HFF-Myc (cell line): ENCODE data around the gene PLCD4.

Source experiments
- DNase-seq: peaks from one replicate; pipeline ENCODE4 v3.0.0-alpha.2; 2011; ENCODE audit warnings: low read depth; ENCODE audit errors: extremely low read depth
- H3K4me3 ChIP-seq: replicated peaks from 2 replicates; pipeline ENCODE4 v1.5.1; 2011; ENCODE audit warnings: low read depth, mild to moderate bottlenecking, control low read depth, low read length
- CTCF ChIP-seq: IDR thresholded peaks from 2 replicates; pipeline ENCODE4 v1.5.1; 2012; ENCODE audit warnings: mild to moderate bottlenecking, low read depth, low read length, control low read depth; ENCODE audit errors: missing control alignments

PLCD4 gene

GRCh38 chr2:218568190-218569037 is 39.3 kb upstream of the PLCD4 start, which contains the start of the genes CNOT9 and USP37:
CNOT9 (plus strand) TSS chr2:218568839; CDS start chr2:218568955, 116 bp downstream.
USP37 (minus strand) TSS chr2:218568351; CDS start chr2:218558653, 9,698 bp downstream.
- DNase-seq, result peak; percentile 92
- TF ChIP-seq CTCF, result no peak
- H3K4me3 ChIP-seq, result peak within 1 kb of the TSS; percentile 86

- DNase-seq, result no peak
Measured at GRCh38 chr2:218569038-218569431, 38.7 kb upstream of the PLCD4 start.

GRCh38 chr2:218569661-218570500 is 37.8 kb upstream of the PLCD4 start:
- peak overlapping the region; percentile 86 for H3K4me3 ChIP-seq
- DNase-seq, result no peak
- no peak for TF ChIP-seq CTCF

More at GRCh38 chr2:218569038-218569431, 38.7 kb upstream of the PLCD4 start:
- H3K4me3 ChIP-seq, result peak overlapping the region; percentile 86
- TF ChIP-seq CTCF, result no peak

GRCh38 chr2:218570850-218571249 is 36.8 kb upstream of the PLCD4 start:
- no peak for DNase-seq
- peak overlapping the region; percentile 86 for H3K4me3 ChIP-seq
- TF ChIP-seq CTCF, result no peak

GRCh38 chr2:218576854-218577253 is 30.8 kb upstream of the PLCD4 start:
- no peak for TF ChIP-seq CTCF
- no peak for DNase-seq
- H3K4me3 ChIP-seq, result no peak overlapping the region

GRCh38 chr2:218577482-218578220 is 30.0 kb upstream of the PLCD4 start:
- DNase-seq, result no peak
- no peak for TF ChIP-seq CTCF
- H3K4me3 ChIP-seq, result no peak overlapping the region
